GM21786 (cell line): ENCODE results near the gene RNF130.
"Not testable (repeated sequence)": the region's sequence is repeated elsewhere in the genome, so short reads cannot be mapped to it uniquely, and the experiment has no call there.

Experiments used
- ATAC-seq: cut with Tn5 transposase; IDR thresholded peaks from one replicate; pipeline ENCODE4 v1.9.1; 2021; ENCODE audit not compliant: unreplicated experiment

RNF130 gene

GRCh38 chr5:179978792-179979191, 92.8 kb downstream of the RNF130 start:
- no peak for ATAC-seq

DNA sequence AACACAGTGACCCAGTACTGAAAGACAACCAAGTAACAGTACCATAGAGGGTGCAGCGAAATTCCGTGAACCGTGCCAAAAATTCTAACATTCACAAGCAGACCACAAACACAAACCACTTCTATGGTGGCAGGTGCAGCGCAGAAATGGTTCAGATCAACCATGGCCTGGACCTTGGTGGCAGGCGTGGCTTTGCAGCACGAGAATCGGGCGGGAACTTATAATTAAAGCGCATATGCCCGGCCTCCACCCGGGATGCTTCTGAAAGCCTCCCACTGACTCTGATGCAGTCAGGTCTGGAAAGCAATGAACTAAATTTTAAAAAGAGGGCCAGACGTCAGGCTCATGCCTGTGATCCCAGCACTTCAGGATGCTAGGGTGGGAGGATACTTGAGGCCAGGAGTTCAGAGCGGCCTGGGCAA, 95.8 kb downstream of the RNF130 start:
- no peak for ATAC-seq

GRCh38 chr5:179974946-179975712, 96.4 kb downstream of the RNF130 start:
- ATAC-seq, result no peak

DNA sequence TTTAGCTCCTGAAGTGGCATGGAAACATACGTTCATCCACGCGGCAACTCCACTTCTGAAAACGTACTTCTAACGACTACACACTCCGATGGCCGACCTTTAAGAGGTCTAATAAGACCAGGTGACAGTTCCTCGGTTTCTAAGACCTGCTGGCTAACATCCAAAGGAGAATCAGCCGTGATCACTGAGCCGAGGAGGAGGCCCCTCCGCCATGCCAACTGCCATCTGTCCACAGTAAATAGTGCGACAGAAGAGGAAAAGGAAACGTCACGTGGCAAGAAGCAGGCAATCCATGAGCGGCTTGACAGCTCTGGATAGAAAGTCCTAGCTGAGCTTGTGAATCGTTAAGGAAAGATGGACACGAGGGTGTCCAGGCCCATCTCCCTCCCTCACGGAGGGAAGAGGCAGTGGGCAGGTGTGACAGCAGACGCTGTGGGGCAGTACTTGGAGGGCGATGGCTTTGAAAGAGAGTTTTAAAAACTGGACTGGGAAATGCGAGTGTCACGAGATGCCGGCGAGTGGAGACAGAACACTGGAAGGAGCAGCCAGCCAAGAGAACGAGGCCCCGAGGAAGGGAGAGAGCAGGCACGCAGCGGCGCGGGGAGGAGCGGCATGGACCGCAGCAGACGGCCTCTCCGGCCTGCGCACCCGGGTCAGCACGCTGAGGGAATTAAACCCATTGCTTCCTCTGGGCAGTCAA, 97.2 kb downstream of the RNF130 start:
- no peak for ATAC-seq

DNA sequence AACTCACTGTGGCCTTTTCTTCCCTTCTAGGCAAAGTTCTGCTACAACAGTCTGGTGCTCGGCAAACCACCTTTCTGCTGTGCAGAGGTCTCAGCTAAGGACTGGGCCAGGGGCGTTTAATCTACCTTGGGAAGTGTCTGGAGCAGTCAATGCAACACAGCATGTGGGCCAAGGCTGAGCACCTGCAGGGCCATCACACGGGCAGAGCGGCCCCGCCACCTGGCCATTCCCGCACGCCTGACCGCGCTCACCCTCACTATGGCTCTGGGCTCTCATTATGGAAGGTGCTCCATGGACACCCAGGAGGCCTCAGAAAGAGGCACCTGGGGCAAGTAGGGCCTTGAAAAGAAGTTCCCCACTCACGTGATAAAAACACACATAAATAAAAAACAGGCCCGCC, 98.2 kb downstream of the RNF130 start:
- no peak for ATAC-seq

- no peak for ATAC-seq
These were observed 102.4 kb downstream of the RNF130 start for GRCh38 chr5:179969110-179969509.

DNA sequence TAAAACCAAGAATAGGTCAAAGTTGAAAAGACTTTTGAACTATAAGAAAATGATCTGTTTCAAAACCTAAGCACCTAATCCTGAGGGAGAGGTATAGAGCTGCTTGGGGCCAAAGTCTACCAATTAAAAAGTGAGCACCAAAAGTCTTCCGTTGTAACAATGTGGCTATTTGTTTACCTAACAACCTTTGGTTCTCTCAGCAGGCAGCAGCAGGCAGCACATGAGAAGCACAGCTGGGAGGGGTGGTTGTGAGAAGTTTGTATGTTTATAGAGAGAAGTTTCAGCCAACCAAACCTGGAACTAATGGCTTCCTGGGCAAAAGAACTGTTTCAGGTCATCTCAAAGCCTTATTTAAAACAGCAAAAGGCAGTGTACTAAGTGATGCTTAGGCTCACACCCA, 104.1 kb downstream of the RNF130 start:
- no peak for ATAC-seq

DNA sequence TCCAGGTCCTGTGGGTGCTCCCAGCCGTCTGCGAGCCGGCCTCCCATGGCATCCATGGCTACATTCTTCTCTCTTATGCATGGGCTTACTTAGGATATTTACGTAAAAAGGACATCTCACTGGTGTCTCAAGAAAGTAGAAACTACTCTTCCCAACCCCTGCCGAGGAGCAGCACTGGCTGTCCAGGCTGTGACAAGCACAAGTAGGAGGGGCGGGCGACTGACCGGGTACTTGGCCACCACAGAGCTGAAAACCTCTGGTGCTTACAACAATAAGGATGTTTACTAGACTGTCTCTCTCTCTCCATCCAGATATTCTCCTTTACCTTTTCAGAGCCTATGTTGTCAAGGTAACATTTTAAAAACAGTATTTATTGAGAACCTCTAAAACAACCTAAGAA, 107.5 kb downstream of the RNF130 start:
- no peak for ATAC-seq

DNA sequence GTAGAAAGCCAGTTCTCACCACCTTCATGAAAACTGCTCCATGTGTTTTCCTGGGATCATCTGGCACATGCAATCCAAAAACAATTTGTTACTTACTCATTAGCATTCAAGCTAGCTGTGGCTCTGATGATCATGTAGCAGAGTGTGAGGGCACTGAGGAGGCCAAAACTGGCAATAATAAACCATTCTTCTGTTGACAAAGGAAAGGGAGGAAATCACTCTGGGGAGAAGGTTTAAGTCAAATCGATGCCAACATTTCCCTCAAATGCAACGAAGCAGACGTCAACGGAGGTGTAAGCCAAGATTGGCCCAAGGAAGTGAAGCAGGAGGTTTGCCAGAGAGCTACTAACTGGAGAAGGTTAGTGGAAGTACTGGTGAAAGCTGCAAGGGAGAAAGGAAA, 108.2 kb downstream of the RNF130 start:
- no peak for ATAC-seq

DNA sequence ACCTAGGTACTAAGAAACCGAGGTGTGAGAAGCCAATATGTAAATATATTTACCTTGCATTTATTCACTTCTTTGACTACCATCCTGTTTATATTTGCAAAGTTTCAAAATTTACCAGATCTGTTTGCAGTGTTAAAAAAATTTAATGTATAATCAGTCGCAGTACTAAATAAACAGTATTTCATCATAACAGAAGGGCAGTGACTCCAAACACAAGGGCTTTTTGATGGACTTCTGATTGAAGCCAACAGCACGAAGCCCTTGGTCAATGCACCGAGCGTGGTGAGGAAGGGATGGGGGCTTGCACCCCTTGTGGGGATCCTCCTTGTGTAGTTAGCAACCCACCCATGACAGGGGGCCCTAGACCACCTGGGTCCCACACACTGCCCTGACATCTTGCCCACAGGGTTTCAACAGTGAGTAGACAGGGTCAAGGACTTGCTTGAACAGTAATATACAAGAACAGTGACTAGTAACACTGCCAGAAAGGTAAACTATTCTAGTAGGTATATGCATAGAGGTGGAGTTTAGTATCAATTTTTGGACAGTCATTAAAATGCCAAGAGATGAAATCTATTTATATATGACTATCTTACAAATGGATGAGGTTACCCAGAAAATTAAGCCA, 111.2 kb downstream of the RNF130 start:
- no peak for ATAC-seq

DNA sequence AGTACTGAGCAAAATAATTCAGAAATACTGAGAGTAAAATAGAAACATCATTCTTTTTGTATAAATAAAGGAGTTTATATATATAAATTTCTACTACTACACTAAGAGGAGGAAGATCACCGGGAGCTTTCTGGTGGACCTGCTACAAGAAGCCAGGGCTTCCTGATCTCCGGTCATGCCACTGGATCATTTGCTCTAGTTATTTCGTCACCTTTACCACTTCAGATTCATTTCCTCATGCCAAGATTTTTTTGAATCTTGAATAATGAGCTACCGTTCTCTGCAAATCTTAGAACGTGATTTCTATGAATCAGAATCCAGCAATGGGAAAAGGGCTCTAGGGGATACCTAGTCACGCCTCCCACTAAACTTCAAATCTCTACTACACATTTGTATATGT, 111.9 kb downstream of the RNF130 start:
- ATAC-seq, result no peak

- not testable (repeated sequence) for ATAC-seq
These were observed 112.4 kb downstream of the RNF130 start for GRCh38 chr5:179959118-179959517.

GRCh38 chr5:179955630-179956029, 115.9 kb downstream of the RNF130 start:
- no peak for ATAC-seq

GRCh38 chr5:179955062-179955461, 116.5 kb downstream of the RNF130 start:
- no peak for ATAC-seq

DNA sequence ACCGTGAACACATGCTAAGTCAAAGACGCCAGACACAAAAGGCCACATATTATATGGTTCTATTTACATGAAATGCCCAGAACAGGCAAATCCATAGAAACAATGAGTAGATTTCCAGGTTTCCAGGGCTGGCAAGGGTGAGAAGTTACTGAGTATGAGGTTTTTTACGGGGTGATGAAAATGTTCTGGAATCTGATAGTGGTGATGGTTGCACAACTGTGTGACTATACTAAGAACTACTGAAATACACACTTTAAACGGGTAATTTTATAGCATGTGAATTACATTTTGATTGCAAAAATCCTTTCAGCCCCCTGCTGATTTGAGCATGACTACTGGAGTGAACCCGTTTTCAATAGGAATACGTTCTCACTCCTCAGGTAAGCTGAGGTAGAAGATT, 117.1 kb downstream of the RNF130 start:
- ATAC-seq, result no peak

GRCh38 chr5:179953987-179954386, 117.6 kb downstream of the RNF130 start:
- no peak for ATAC-seq

DNA sequence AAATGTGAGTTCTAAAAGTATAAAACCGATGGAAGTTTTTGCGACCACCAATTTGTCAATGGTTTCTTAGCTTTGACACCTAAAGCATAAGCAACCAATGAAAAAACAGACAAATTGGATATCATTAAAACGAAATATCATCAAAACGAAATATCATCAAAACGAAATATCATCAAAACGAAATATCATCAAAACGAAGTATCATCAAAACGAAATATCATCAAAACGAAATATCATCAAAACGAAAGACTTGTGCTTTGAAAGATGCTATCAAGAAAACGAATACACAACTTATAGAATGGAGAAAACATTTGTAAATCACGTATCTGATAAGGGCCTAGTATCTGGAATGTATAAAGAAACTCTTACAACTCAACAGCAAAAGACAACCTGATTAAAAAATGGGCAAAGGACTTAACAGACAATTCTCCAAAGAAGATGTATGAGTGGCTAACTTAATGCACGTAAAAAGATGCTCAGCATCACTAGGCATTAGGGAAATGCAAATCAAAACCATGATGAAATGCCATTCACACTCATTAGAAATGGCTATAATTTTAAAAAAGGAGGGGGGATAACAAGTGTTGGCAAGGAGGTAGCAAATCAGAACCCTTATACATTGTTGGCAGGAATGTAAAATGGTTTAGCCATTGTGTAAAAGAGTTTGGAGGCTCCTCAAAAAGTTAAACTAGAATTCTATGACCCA, 134.4 kb downstream of the RNF130 start:
- no peak for ATAC-seq

- ATAC-seq, result no peak
These were observed 140.6 kb downstream of the RNF130 start for GRCh38 chr5:179930788-179931473.

DNA sequence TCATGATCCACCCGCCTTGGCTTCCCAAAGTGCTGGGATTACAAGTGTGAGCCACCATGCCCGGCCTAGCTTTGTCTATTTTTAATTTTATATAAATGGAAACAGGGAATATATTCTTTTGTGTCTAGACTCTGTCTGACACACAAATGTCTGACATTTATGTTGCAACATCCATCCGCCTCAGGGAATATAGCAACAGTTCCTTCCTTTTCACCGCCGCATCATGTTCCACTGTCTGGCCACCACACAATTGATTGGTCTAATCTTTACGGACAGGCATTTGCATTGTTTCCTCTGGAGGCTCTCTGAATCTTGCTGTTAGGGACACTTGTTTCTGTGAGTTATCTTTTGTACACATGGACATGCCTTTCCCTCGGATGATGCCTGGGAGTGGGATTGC, 143.7 kb downstream of the RNF130 start:
- ATAC-seq, result no peak

GRCh38 chr5:179926657-179927056, 144.9 kb downstream of the RNF130 start:
- no peak for ATAC-seq

DNA sequence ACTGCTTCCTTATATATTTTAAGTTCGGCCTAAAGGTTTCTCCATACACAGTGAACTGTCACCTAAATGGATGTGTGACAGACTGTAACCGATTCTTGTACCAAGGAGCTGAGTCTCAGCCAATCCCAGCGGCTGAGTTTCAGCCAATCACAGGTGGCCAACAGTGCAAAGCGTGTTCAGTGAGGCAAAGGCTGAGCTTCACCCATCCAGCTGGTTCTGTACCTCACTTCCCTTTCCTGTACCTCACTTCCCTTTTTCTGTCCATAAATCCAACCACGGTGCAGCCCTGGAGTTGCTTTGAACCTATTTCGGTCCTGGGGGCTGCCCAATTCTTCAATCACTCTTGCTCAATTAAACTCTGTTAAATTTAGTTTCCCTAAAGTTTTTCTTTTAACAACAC, 148.1 kb downstream of the RNF130 start:
- ATAC-seq, result no peak
